Suppressor macrophage (primary cell): ENCODE data around the gene ZNF197.
A peak's percentile ranks its signal among the peaks of the same experiment; 100 is the strongest.
"Not testable (repeated sequence)": the region's sequence is repeated elsewhere in the genome, so short reads cannot be mapped to it uniquely, and the experiment has no call there.

ENCODE experiments used
- DNase-seq, 4 experiments: peaks; one replicate each; pipeline ENCODE4 v3.0.0-alpha.2; 2020 to 2022

Gene ZNF197

DNA sequence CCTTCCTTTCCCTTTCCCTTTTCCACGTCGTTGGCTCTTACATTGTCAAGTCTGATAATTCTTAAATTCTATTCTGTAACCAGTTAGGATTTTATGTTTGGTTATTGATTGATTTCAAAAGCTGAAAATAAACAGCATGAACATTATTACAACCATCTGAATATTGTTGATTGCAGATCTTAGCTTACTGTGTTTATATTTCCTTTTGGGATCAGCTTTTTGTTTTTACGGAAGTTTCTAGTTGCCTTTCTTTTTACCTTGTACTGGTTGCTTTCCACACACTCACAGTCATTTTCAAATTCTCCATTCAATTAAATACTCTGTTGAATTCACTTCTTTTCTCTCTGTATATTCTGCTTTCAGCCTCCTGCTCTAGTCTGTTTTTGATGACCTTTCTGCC, 40.3 kb downstream of the ZNF197 start:
- no peak for DNase-seq

DNA sequence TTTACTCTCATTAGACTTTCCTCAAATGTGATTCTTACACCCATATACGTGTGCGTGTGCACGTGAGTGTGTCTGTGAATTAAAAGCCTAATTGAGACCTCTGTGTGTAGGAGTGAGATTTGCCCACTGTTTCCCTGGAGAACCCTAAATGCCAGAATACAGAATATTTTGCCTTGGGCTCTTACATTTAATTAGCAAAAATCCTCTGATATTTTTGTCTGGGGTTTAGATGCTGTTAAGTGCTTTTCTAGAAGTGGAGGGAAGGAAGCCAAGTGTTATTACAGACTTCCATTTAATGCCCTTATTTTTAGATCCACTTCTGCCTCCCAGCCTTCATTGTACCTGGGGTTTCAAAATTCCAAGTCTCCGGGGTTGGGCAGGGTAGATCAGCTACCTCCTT, 41.5 kb downstream of the ZNF197 start:
- no peak for DNase-seq

DNA sequence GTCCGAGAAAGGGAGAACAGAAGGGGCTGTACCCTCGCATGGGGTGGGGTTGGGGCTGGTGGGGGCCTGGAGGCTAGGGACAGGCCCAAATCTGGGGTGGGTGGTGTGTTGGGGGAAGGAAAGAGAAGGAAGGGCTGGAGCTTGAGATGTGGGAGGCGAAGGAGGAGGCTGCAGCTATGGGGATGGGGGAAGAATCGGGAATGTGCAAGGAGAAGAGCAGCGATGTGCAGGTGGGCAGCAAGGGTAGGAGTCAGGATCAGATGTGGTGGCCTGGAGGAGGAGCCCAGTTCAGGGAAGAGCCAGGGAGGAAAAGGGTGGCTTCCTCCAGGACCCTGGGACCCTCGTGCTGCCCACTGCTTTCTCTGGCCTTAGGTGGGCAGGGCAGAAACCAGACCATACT, 44.9 kb downstream of the ZNF197 start:
- no peak for DNase-seq

DNA sequence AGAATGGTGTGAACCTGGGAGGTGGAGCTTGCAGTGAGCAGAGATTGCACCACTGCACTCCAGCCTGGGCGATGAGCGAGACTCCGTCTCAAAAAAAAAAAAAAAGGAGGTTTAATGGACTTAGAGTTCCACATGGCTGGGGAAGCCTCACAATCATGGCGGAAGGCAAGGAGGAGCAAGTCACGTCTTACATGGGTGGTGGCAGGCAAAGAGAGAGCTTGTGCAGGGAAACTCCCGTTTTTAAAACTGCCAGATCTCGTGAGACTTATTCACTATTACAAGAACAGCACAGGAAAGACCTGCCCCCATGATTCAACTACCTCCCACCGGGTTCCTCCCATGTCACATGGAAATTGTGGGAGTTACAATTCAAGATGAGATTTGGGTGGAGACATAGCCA, 48.6 kb downstream of the ZNF197 start:
- DNase-seq = not testable (repeated sequence)

DNA sequence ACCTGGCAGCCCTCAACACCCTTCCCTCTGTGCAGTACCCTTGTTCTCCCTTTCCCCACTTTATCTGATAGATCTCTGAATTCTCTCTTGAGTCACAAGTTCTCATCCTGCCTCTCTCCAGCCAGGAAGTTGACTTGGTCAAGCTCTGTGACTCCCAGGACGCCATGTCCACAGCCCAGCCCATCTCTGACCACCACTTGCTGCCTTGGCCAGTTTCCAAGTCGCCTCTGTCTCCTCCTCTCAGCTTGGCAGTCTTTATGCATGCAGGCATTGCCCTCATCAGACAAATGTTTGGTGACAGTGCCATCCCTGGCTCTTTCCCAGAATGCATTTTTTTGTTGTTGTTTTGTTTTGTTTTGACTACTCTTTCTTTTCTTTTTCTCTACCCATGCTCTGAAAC, 49.4 kb downstream of the ZNF197 start:
- no peak for DNase-seq

DNA sequence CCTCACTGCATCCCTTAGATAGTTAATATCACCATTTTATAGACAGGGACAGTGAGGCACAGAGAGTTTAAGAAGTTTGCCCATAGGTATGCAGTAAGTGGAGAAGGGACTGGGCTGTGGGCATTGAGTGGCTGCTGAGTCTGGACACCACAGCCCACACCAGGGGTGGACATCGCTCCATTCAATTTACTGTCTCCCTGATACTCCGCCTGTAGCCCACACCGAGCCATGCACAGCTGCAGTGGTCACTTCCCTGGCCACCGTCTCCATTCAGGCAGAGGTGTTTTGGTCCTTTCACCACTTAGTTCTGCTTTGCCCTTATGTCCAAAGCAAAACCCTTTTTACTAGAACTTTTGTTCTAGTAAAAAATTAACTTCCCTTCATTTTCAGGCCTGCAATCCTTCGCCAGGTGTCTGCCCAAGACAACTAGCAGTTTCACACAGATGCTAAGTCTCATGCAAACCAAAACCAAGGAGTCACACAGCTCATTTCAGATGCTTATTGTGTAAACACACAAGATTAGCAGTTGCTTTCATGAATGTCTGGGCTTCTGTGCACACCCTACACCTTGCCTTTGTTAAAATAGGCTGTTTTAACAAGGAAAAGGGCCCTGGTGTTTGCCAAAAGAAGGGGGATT, 53.8 kb downstream of the ZNF197 start:
- DNase-seq = no peak

DNA sequence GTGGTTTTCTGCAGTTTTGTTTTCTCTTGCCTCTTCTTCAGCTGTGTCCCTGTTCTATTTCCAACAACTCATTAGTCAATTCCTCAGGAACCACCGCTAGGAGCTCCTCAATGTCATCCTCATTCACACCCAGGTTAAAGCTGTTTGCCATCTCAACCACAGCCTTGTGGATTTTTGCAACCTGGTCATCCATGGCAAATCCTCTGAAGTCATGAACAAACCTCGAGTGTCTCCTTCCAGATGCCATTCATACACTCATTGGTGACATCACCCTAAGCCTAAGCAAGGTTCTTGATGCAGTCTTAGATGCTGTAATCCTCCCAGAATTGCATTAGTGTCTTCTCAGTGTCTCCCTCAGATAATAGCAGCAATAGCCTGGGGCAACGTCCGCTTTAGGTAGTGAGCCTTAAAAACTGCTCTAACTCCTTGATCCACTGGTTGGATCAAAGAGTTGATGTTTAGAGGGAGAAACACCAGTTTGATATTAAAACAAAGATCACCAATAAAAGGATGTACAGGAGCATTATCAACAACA, 56.2 kb downstream of the ZNF197 start:
- DNase-seq = no peak

DNA sequence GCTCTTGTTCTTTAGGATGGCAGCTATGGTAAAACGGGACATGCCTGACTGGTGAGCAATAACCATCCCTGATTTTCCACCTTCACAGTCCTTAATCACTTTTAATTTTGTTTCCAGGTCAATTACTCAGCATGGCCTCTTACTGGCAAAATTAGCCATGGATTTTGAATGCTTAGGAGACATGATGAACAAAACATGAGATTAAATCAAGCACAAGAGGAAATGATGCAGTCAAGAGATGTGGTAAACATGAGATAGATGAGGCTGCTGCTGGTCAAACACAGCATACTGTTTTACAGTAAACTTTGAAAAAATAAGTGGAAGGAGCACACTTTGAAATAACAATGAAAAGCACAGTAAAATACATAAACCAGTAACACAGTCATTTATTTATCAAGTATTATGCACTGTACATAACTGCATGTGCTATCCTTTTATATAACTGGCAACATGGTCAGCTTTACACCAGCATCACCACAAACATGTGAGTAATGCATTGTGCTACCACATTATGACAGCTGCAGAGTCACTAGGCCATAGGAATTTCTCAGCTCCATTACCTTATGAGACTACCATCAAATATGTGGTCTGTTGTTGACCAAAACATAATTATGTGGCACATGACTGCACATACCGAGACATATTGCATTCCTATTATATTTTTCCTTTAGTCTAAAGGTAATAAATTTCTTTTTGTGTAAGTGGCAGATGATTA, 57.5 kb downstream of the ZNF197 start:
- DNase-seq = no peak

DNA sequence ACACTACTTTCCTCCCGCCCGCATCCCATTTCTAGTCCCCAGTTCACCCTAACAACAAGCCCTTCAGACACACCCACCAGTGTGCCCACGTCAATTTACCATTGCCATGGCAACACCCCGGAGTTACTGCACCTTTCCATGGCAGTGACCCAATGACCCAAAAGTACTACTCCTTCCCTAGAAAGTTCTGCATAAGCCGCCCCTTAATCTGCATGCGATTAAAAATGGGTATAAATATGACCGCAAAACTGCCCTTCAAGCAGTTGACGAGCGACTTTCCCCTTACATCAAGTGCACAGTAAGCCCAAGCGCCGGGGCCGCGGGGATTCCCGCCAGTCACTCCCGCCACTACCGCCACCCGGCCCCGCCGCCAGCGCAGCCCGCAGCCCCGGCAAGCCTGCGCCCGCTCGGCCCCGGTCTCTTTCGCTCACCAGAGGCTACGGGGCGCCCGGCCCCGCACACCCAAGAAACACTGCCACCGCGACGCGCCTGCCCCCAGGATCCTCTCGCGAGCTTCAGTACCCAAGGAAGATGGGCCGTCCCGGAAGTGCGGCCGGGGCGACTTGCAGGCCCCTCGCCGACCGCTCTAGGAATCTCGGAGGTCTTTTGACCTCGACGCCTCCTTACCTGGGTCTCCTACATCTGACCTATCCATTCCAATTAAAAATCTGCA, 60.4 kb downstream of the ZNF197 start:
- peak; percentile 31 to 76 (median 57) for DNase-seq

DNA sequence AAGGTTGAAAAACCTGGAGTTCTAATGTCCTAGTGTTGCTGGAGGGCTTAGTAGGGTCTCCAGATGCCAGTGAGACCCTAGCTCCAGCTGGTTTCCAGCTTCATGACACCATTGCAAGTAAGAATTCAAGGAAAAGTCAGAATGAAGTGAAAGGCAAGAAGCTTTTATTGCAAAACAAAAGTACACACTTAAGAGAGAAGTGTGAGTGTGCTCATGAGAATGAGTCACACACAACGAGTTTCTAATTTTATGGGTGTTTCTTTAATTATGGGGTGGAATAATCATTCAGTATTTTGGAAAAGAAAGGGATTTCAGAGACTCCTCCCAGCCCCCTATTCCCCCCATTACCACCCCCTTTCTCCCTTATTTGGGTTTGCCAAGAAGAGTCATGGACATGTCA, 63.1 kb downstream of the ZNF197 start:
- DNase-seq = no peak
